GM19351 (cell line): ENCODE data around the gene MORF4L2.
A peak's percentile ranks its signal among the peaks of the same experiment; 100 is the strongest.

Source experiments
- ATAC-seq: cut with Tn5 transposase; IDR thresholded peaks from one replicate; pipeline ENCODE4 v1.9.1; 2021; ENCODE audit warnings: mild to moderate bottlenecking, moderate library complexity; ENCODE audit not compliant: unreplicated experiment

Gene MORF4L2

GRCh38 chrX:103686199-103687072 is at the start of gene MORF4L2:
Gene MORF4L2, minus strand, starts transcription at chrX:103686699. Its CDS starts 9,672 bp downstream, at chrX:103677027.
- peak; percentile 89 for ATAC-seq

- ATAC-seq = no peak
Observed at GRCh38 chrX:103734125-103734760, 47.7 kb upstream of the MORF4L2 start.

GRCh38 chrX:103733017-103733416 is 46.5 kb upstream of the MORF4L2 start:
- ATAC-seq = no peak

- ATAC-seq = no peak
Observed at GRCh38 chrX:103730796-103731493, 44.4 kb upstream of the MORF4L2 start.

GRCh38 chrX:103730147-103730795 is 43.8 kb upstream of the MORF4L2 start:
- no peak for ATAC-seq

GRCh38 chrX:103729015-103729414 is 42.5 kb upstream of the MORF4L2 start:
- ATAC-seq = no peak

- no peak for ATAC-seq
Observed at GRCh38 chrX:103727115-103727514, 40.6 kb upstream of the MORF4L2 start.

GRCh38 chrX:103726477-103726876 is 40.0 kb upstream of the MORF4L2 start:
- ATAC-seq = no peak

- ATAC-seq = no peak
Observed at GRCh38 chrX:103722505-103722904, 36.0 kb upstream of the MORF4L2 start.

- no peak for ATAC-seq
Observed at GRCh38 chrX:103718120-103718519, 31.6 kb upstream of the MORF4L2 start.

- ATAC-seq = no peak
Observed at GRCh38 chrX:103716962-103717361, 30.5 kb upstream of the MORF4L2 start.

- ATAC-seq = no peak
Observed at GRCh38 chrX:103710609-103711008, 24.1 kb upstream of the MORF4L2 start, which contains the start of gene TMEM31. Gene TMEM31, plus strand, starts transcription at chrX:103710909. Its CDS starts 1,350 bp downstream, at chrX:103712259.

GRCh38 chrX:103704863-103705262 is 18.4 kb upstream of the MORF4L2 start:
- no peak for ATAC-seq

- no peak for ATAC-seq
Observed at GRCh38 chrX:103699243-103699642, 12.7 kb upstream of the MORF4L2 start.

- ATAC-seq = no peak
Observed at GRCh38 chrX:103697687-103698086, 11.2 kb upstream of the MORF4L2 start.

GRCh38 chrX:103691059-103691458 is 4.6 kb upstream of the MORF4L2 start:
- no peak for ATAC-seq

- no peak for ATAC-seq
Observed at GRCh38 chrX:103688946-103689345, 2.4 kb upstream of the MORF4L2 start.

GRCh38 chrX:103687696-103688201 is 1.2 kb upstream of the MORF4L2 start:
- no peak for ATAC-seq

- peak; percentile 46 for ATAC-seq
Observed at GRCh38 chrX:103687073-103687695, 685 bp upstream of the MORF4L2 start.

- ATAC-seq = no peak
Observed at GRCh38 chrX:103685396-103685795, 1.1 kb downstream of the MORF4L2 start.
